Caco-2 (cell line): Measurements from ENCODE around the gene AANAT. TPM values are rescaled to one million over a fixed set of nuclear protein-coding genes. Genes with fewer than 3 reads are reported as not detected.

Experiments
- BruUV-seq: library from RNA; stranded (reverse); fragments of 400-500 nt; replicated peaks from 2 replicates; lab custom pipeline; 2021; lab: Mats Ljungman, UMichigan
- CTCF ChIA-PET: fragments of 300-600 bp; sonication (Branson Sonifier 250); formaldehyde crosslinking; loops from one replicate; lab custom pipeline; 2022; ENCODE audit warnings: antibody characterized with exemption; lab: Charles Lee
- POLR2A ChIA-PET: fragments of 300-600 bp; sonication (Branson Sonifier 250); formaldehyde crosslinking; loops from one replicate; lab custom pipeline; 2022; ENCODE audit warnings: antibody characterized with exemption; lab: Charles Lee
- DNase-seq, 2 experiments: peaks; one replicate each; pipeline versions ENCODE4 v3.0.0 to v3.0.0-alpha.2; 2020 to 2022
- H3K27me3 ChIP-seq: replicated peaks from 2 replicates; pipeline ENCODE4 v1.6.0; 2011; ENCODE audit warnings: low read length; ENCODE audit not compliant: control insufficient read depth, insufficient read depth
- H3K36me3 ChIP-seq: 2 replicates; pipeline ENCODE4 v1.5.1; 2011; ENCODE audit warnings: low read length; ENCODE audit not compliant: control insufficient read depth, insufficient read depth
- H3K4me1 ChIP-seq: fragments of 250-450 bp; sonication (Bioruptor Pico); 2 replicates; pipeline ENCODE4 v1.5.1; 2020; ENCODE audit warnings: mild to moderate bottlenecking
- H3K4me3 ChIP-seq: 2 replicates; pipeline ENCODE4 v1.5.1; 2011; ENCODE audit warnings: low read depth, mild to moderate bottlenecking, control low read depth, low read length
- H3K9me3 ChIP-seq: fragments of 250-450 bp; sonication (Bioruptor Pico); 2 replicates; pipeline ENCODE4 v1.5.1; 2020; ENCODE audit warnings: mild to moderate bottlenecking, moderate library complexity
- H3K27ac Mint-ChIP-seq: one replicate; pipeline ENCODE4 v1.8.0; 2022; ENCODE audit warnings: mixed read lengths; ENCODE audit not compliant: unreplicated experiment
- H3K27me3 Mint-ChIP-seq: one replicate; pipeline ENCODE4 v1.8.0; 2022; ENCODE audit warnings: mixed read lengths; ENCODE audit not compliant: insufficient read depth, unreplicated experiment
- H3K36me3 Mint-ChIP-seq: one replicate; pipeline ENCODE4 v1.8.0; 2022; ENCODE audit warnings: mild to moderate bottlenecking, mixed read lengths; ENCODE audit not compliant: insufficient read depth, unreplicated experiment
- H3K4me1 Mint-ChIP-seq: one replicate; pipeline ENCODE4 v1.8.0; 2022; ENCODE audit warnings: low read depth, mixed read lengths; ENCODE audit not compliant: unreplicated experiment
- H3K4me3 Mint-ChIP-seq: one replicate; pipeline ENCODE4 v1.8.0; 2022; ENCODE audit warnings: mild to moderate bottlenecking, moderate library complexity, mixed read lengths; ENCODE audit not compliant: unreplicated experiment
- H3K9me3 Mint-ChIP-seq: one replicate; pipeline ENCODE4 v1.8.0; 2022; ENCODE audit warnings: mixed read lengths; ENCODE audit not compliant: unreplicated experiment
- CTCF ChIP-seq, 2 experiments: fragments of 200-600 bp in 1 of 2; IDR thresholded peaks; 1 replicate in 1 of 2; 2 replicates in 1 of 2; pipeline versions ENCODE4 v1.5.1 to v1.8.0; 2011 to 2022; ENCODE audit warnings: antibody characterized with exemption in 1 of 2, control low read depth in 1 of 2, inconsistent platforms in 1 of 2, low read depth in 1 of 2, low read length in 1 of 2, mild to moderate bottlenecking in 1 of 2, moderate library complexity in 1 of 2; ENCODE audit not compliant: insufficient read depth in 1 of 2, severe bottlenecking in 1 of 2, unreplicated experiment in 1 of 2
- intact Hi-C: fragments of 100-400 bp; cut with micrococcal nuclease; formaldehyde crosslinking; loops from one replicate; pipeline ENCODE4 v1.10.0; 2022; ENCODE audit not compliant: unreplicated experiment
- total RNA-seq: library from RNA; stranded (reverse); gene quantifications from 2 replicates; pipeline ENCODE4 v1.2.3, GENCODE V29; 2022

Gene AANAT
- total RNA-seq, 1 experiment from 2014 or later: not detected

GRCh38 chr17:76472726-76473125 is 5.3 kb downstream of the AANAT start:
- no peaks in the 10 kb centered on the region for H3K9me3 Mint-ChIP-seq
- no peak for TF ChIP-seq CTCF (IDR thresholded peaks at IDR 0.05; ENCODE audit: insufficient read depth in 1 of 2, low read depth in 1 of 2, low read length in 1 of 2, severe bottlenecking in 1 of 2, unreplicated experiment in 1 of 2)
- no peak for DNase-seq
- POLR2A ChIA-PET: no interaction called here
- Histone ChIP-seq H3K4me3 (no peak overlapping the region), H3K9me3 (no peaks in the 10 kb centered on the region), H3K36me3 (no peaks in the 10 kb centered on the region), H3K4me1 (peaks cover 6% of the 10 kb centered on the region; the same call in 1 of the 2 replicates), H3K27me3 (no peaks in the 10 kb centered on the region)
- H3K36me3 Mint-ChIP-seq: peaks cover 23% of the 10 kb centered on the region
- intact Hi-C loops: no loop called here
- peaks cover 5% of the 10 kb centered on the region for H3K4me1 Mint-ChIP-seq
- BruUV-seq: no TSS peak
- CTCF ChIA-PET: no interaction called here
- H3K4me3 Mint-ChIP-seq: no peak overlapping the region
- no peak overlapping the region for H3K27ac Mint-ChIP-seq
- H3K27me3 Mint-ChIP-seq: no peaks in the 10 kb centered on the region

GRCh38 chr17:76473541-76473985 is 6.2 kb downstream of the AANAT start:
- no TSS peak for BruUV-seq
- no peaks in the 10 kb centered on the region for H3K9me3 Mint-ChIP-seq
- peaks cover 6% of the 10 kb centered on the region; the same call in 1 of the 2 replicates for H3K4me1 ChIP-seq
- no peaks in the 10 kb centered on the region for H3K27me3 Mint-ChIP-seq
- peak in 1 of 2 experiments; percentile 61 for DNase-seq
- peaks cover 23% of the 10 kb centered on the region for H3K36me3 Mint-ChIP-seq
- no peaks in the 10 kb centered on the region for H3K9me3 ChIP-seq
- H3K4me3 Mint-ChIP-seq: no peak overlapping the region
- no peaks in the 10 kb centered on the region for H3K27me3 ChIP-seq
- no peak overlapping the region for H3K4me3 ChIP-seq
- ChIA-PET POLR2A (no interaction called here), CTCF (no interaction called here)
- no peaks in the 10 kb centered on the region; the same call in 1 of the 2 replicates for H3K36me3 ChIP-seq
- TF ChIP-seq CTCF (IDR thresholded peaks at IDR 0.05; ENCODE audit: insufficient read depth in 1 of 2, low read depth in 1 of 2, low read length in 1 of 2, severe bottlenecking in 1 of 2, unreplicated experiment in 1 of 2): peak; percentile 20 to 37
- peaks cover 5% of the 10 kb centered on the region for H3K4me1 Mint-ChIP-seq
- no peak overlapping the region for H3K27ac Mint-ChIP-seq
- intact Hi-C loops: no loop called here

- no peaks in the 10 kb centered on the region; the same call in 1 of the 2 replicates for H3K36me3 ChIP-seq
- Mint-ChIP-seq H3K4me1 (peaks cover 5% of the 10 kb centered on the region), H3K36me3 (peaks cover 23% of the 10 kb centered on the region), H3K4me3 (no peak overlapping the region), H3K27me3 (no peaks in the 10 kb centered on the region), H3K27ac (no peak overlapping the region), H3K9me3 (no peaks in the 10 kb centered on the region)
- POLR2A ChIA-PET: no interaction called here
- no TSS peak for BruUV-seq
- no peak overlapping the region for H3K4me3 ChIP-seq
- no peaks in the 10 kb centered on the region for H3K9me3 ChIP-seq
- no peaks in the 10 kb centered on the region for H3K27me3 ChIP-seq
- TF ChIP-seq CTCF (IDR thresholded peaks at IDR 0.05; ENCODE audit: insufficient read depth in 1 of 2, low read depth in 1 of 2, low read length in 1 of 2, severe bottlenecking in 1 of 2, unreplicated experiment in 1 of 2): no peak
- CTCF ChIA-PET: no interaction called here
- intact Hi-C loops: no loop called here
- no peak for DNase-seq
- H3K4me1 ChIP-seq: peaks cover 6% of the 10 kb centered on the region; the same call in 1 of the 2 replicates
Measured at GRCh38 chr17:76474238-76474637, 6.8 kb downstream of the AANAT start.
